OCI-LY3 (cell line): ENCODE results near the gene FDPS.

Experiments used
- EZH2phosphoT487 ChIP-seq: fragments of 200-600 bp; shearing (Covaris generic); IDR thresholded peaks from 2 replicates; pipeline ENCODE4 v1.6.1; 2018; ENCODE audit warnings: antibody characterized with exemption, mixed run types, low read depth
- TF ChIP-seq, protein P1 (sequence below): fragments of 200-600, 300-600 bp; sonication (generic); IDR thresholded peaks from 2 replicates; pipeline ENCODE4 v1.5.1; 2014; ENCODE audit warnings: antibody characterized with exemption, low read length, low read depth

DNA sequence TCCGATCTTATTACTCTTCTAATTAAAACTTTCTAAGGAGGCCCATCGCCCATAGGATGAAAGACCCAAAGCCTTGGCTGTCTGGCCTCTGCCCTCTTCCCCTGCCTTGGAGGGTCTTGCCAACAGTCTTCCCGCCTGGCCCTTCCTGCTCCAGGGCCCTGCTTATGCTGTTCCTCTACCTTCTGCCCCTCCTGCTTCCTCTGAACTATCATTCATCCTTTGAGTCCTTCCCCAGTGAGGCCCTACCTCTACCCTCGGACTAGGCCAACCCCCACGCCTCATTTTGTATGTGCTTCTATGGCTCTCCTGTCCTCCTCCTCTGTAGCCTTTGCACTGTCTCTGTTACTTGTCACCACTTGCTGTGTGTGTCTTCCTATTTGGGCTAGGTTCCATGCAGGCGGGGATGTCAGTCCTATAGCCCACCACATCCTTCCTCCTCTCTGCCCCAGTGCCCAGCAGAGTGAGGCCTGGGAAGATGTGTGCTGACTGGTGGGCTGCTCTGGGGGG is 17.4 kb downstream of the FDPS start:
- TF ChIP-seq, protein P1, sequence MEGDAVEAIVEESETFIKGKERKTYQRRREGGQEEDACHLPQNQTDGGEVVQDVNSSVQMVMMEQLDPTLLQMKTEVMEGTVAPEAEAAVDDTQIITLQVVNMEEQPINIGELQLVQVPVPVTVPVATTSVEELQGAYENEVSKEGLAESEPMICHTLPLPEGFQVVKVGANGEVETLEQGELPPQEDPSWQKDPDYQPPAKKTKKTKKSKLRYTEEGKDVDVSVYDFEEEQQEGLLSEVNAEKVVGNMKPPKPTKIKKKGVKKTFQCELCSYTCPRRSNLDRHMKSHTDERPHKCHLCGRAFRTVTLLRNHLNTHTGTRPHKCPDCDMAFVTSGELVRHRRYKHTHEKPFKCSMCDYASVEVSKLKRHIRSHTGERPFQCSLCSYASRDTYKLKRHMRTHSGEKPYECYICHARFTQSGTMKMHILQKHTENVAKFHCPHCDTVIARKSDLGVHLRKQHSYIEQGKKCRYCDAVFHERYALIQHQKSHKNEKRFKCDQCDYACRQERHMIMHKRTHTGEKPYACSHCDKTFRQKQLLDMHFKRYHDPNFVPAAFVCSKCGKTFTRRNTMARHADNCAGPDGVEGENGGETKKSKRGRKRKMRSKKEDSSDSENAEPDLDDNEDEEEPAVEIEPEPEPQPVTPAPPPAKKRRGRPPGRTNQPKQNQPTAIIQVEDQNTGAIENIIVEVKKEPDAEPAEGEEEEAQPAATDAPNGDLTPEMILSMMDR = no peak
- no peak for TF ChIP-seq EZH2phosphoT487
